Thoracic aorta (tissue), 2 donors: ENCODE results near the gene VSTM2B. TPM values are rescaled to one million over a fixed set of nuclear protein-coding genes. Genes with fewer than 3 reads are reported as not detected.

Experiments used
- ATAC-seq: fragments of 150-250 bp; one replicate; pipeline ENCODE4 v1.8.0; 2017; ENCODE audit warnings: low read depth; ENCODE audit not compliant: insufficient number of reproducible peaks, low FRiP score
- DNase-seq: peaks from one replicate; pipeline ENCODE4 v3.0.0-alpha.2; 2020; ENCODE audit warnings: low spot score
- H3K27ac ChIP-seq, 2 donors: fragments of 200-600 bp; sonication (generic); 1 replicate in 1 of 2; 2 replicates in 1 of 2; pipeline ENCODE4 v1.5.1; 2016; ENCODE audit warnings: mild to moderate bottlenecking in 2 of 2, moderate library complexity in 2 of 2
- H3K27me3 ChIP-seq: fragments of 200-600 bp; sonication (generic); replicated peaks from 2 replicates; pipeline ENCODE4 v1.6.0; 2016; ENCODE audit warnings: mild to moderate bottlenecking; ENCODE audit not compliant: insufficient read depth
- H3K36me3 ChIP-seq: fragments of 200-600 bp; sonication (generic); one replicate; pipeline ENCODE4 v1.5.1; 2016
- H3K4me1 ChIP-seq, 2 donors: fragments of 200-600 bp; sonication (generic); 1 replicate in 1 of 2; 2 replicates in 1 of 2; pipeline versions ENCODE4 v1.5.1 to v1.6.0; 2016; ENCODE audit warnings: low read depth in 2 of 2, mild to moderate bottlenecking in 1 of 2; ENCODE audit not compliant: control insufficient read depth in 1 of 2
- H3K4me3 ChIP-seq: fragments of 200-600 bp; sonication (generic); 2 replicates; pipeline ENCODE4 v1.5.1; 2016; ENCODE audit warnings: mild to moderate bottlenecking
- H3K9me3 ChIP-seq: fragments of 200-600 bp; sonication (generic); 2 replicates; pipeline ENCODE4 v1.5.1; 2016
- total RNA-seq, 2 donors: library from RNA; depleted of rRNA; stranded (reverse); fragments of >200 nt; gene quantifications; one replicate each; pipeline versions ENCODE4 v1.1.0 to v1.2.3, GENCODE V29; 2016
- TF ChIP-seq, protein P1 (sequence below): fragments of 200-600 bp; sonication (generic); IDR thresholded peaks from one replicate; pipeline ENCODE4 v1.5.1; 2019; ENCODE audit warnings: antibody characterized with exemption

Gene VSTM2B
- total RNA-seq, result not detected

DNA sequence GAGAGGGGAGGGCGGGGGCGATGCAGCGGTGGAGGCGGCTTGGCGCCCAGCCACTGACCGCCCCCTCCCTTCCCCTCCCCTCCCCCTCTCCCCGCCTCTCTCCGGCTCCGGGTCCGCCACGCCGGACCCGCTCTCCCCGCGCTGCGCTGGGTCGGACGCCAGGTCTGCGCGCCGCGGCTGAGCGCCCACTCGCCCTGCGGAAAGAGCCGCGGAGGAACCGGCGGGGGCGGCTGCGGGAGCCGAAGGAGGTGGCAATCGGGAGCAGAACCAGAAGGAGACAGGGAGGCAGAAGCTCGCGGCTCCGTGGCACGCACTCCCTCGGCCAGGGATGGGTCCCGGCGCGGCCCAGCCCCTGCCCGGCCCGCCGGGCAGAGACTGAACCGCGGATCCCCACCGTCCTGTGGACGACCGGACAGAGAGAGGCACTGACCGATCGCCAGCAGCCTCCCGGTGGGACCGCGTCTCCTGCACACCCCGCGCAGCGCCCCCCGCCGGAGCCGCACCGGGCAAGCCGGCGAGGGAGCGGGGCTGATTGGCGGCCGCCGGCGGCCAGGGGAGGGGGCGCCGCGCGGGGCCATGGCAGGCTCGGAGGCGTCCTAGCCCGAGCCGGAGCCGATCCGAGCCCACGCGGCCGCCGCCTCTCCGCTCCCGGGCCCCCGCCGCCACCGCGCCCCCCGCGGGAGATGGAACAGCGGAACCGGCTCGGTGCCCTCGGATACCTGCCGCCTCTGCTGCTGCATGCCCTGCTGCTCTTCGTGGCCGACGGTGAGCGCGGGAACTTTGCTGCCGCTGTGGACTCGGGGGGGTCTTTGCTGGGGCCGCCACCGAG lies at the start of gene VSTM2B:
TSS of gene VSTM2B (plus strand) at position 94 of the 829 bp plus-strand sequence. CDS start at position 684, 590 bp downstream.
- Histone ChIP-seq H3K36me3 (no peaks in the 10 kb centered on the region), H3K27ac (no peak within 1 kb of the TSS), H3K27me3 (no peaks in the 10 kb centered on the region), H3K4me1 (peaks cover 0 to 31% of the 10 kb centered on the region in 2 donors), H3K9me3 (no peaks in the 10 kb centered on the region), H3K4me3 (peak within 1 kb of the TSS; percentile 21)
- ATAC-seq (no peak), DNase-seq (no peak)
- TF ChIP-seq, protein P1, sequence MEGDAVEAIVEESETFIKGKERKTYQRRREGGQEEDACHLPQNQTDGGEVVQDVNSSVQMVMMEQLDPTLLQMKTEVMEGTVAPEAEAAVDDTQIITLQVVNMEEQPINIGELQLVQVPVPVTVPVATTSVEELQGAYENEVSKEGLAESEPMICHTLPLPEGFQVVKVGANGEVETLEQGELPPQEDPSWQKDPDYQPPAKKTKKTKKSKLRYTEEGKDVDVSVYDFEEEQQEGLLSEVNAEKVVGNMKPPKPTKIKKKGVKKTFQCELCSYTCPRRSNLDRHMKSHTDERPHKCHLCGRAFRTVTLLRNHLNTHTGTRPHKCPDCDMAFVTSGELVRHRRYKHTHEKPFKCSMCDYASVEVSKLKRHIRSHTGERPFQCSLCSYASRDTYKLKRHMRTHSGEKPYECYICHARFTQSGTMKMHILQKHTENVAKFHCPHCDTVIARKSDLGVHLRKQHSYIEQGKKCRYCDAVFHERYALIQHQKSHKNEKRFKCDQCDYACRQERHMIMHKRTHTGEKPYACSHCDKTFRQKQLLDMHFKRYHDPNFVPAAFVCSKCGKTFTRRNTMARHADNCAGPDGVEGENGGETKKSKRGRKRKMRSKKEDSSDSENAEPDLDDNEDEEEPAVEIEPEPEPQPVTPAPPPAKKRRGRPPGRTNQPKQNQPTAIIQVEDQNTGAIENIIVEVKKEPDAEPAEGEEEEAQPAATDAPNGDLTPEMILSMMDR, result no peak

DNA sequence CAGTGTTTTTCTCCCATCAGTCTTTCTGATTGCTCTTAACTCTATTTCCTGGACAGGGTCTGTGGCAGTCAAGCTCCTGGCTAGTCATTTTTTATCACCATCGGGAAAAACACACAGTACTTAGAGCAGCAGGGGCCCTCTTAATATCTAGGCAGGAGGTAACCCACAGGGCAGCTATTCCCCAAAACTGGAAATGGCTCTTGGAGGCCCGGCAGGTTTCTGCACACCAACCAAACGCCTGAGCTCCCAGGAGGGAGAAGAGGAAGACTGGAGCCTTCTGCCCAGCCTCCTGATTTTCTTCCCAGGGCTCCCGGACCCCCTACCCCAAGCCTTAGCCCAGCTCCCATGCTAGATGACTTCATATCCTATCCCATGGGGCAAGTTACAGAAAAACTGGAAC lies 49.3 kb upstream of the VSTM2B start:
- H3K27ac ChIP-seq, result no peak overlapping the region
- no peaks in the 10 kb centered on the region for H3K27me3 ChIP-seq
- H3K4me3 ChIP-seq, result no peak overlapping the region
- H3K36me3 ChIP-seq, result no peaks in the 10 kb centered on the region
- H3K9me3 ChIP-seq, result no peaks in the 10 kb centered on the region
- H3K4me1 ChIP-seq, result no peaks in the 10 kb centered on the region
- no peak for DNase-seq
- no peak for ATAC-seq
- TF ChIP-seq, protein P1, result no peak

DNA sequence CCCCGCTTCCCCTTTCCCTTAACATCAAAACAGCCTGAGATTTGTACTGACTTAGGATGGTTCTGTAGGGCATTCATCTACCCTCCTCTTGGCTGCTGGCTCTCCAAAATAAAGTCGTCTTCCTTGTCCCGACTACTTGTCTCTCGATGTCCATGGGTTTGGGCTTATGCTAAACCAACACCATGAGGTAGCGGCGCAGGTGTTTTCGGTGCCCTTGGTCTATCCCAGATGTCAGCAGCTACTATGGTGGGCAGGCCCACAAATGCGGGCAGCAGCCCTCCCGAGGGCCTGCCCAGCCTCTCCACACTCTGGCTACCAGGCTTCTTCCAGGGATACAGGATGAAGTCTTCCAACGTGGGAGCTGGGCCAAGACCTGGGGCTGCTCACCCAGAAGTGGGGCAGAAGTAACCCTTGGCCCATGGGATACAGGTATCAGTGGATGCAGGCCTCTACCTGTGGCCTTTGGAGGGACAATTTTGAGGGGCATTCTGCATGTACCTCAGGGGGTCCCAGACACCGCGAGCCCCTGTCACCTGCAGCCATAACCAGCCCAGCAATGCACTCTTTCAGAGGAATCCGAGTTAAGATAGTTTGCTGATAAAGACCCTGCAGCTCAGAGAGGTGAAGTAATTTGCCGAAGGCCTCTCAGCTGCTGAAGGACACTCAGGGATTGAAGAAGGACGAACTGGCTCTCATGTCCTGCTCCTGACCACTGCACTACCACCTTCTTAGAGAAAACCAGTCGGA lies 47.8 kb upstream of the VSTM2B start:
- Histone ChIP-seq H3K36me3 (no peaks in the 10 kb centered on the region), H3K27me3 (no peaks in the 10 kb centered on the region), H3K27ac (no peak overlapping the region), H3K4me3 (no peak overlapping the region), H3K4me1 (no peaks in the 10 kb centered on the region), H3K9me3 (no peaks in the 10 kb centered on the region)
- TF ChIP-seq, protein P1, result no peak
- ATAC-seq (no peak), DNase-seq (no peak)

DNA sequence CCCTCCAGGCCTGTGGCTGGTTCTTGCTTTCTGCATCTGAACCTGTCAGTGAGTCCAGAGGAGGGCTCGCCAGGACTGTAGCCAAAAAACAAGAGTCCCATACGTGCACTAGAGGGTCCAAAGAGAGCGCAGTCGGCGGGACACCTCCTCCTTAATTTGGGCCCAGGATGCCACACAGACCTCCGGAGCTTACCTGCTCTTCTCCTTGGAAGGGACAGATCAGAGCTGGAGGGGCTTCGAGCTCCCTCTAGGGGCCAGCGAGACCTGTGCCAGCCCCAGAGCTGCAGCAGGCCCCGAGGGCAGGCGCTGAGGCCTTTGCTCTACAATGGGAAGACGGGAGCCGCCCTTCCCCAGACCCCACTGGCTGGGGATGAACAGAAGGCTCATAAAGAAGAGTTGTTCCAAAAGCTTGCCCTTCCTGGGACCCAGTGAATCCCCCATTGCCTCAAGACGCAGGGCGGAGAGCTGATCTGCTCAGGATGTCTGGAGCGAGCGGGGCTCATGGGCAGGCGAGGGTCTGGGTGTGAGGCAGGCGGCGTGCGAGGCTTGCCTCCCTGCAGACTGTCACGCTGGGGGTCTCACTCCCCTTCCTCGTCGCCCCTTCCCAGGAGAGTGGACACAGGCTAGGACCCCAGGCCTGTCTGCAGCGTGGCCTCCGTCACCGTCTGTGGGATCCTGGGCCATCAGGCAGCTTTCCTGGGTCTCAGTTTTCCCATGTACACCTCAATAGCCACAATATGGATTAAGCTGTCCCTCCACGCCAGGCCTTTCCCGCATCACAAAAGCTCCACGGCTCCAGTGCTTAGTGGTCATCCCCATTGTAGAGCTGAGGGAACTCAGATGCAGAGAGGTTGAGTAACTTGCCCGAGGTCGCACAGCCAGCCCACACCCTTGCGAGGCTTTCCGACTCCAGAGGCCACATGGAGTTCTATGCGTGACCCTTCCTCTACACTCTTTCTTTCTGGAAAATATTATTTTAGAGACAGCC lies 46.9 kb upstream of the VSTM2B start:
- no peak for DNase-seq
- no peaks in the 10 kb centered on the region for H3K36me3 ChIP-seq
- TF ChIP-seq, protein P1, result no peak
- H3K4me1 ChIP-seq, result no peaks in the 10 kb centered on the region
- no peak for ATAC-seq
- no peak overlapping the region for H3K27ac ChIP-seq
- H3K4me3 ChIP-seq, result no peak overlapping the region
- H3K9me3 ChIP-seq, result no peaks in the 10 kb centered on the region
- no peaks in the 10 kb centered on the region for H3K27me3 ChIP-seq
